CD4-positive, alpha-beta T cell (primary cell): Measurements from ENCODE around the gene EPB41L4B. TPM values are rescaled to one million over a fixed set of nuclear protein-coding genes. Genes with fewer than 3 reads are reported as not detected.
A peak's percentile ranks its signal among the peaks of the same experiment; 100 is the strongest.

Source experiments
- ATAC-seq: fragments of 200-7000 bp; cut with Tn5 transposase; one replicate; pipeline ENCODE4 v1.10.0; 2022; ENCODE audit warnings: mild to moderate bottlenecking; ENCODE audit not compliant: poor library complexity
- CTCF ChIA-PET: fragments of 350-600 bp; sonication (Branson Sonifier 250); formaldehyde crosslinking; loops from one replicate; lab custom pipeline; 2021; ENCODE audit warnings: antibody characterized with exemption, inconsistent platforms; lab: Charles Lee
- POLR2A ChIA-PET: fragments of 350-600 bp; sonication (Branson Sonifier 250); formaldehyde crosslinking; loops from one replicate; lab custom pipeline; 2021; ENCODE audit warnings: antibody characterized with exemption, inconsistent platforms; lab: Charles Lee
- DNase-seq, 14 experiments: peaks; one replicate each; pipeline ENCODE4 v3.0.0-alpha.2; 2013 to 2020; ENCODE audit warnings: mixed read lengths in 2 of 14
- H3K27ac ChIP-seq, 2 donors: one replicate each; pipeline versions ENCODE4 v1.5.1 to v1.7.0; 2013; ENCODE audit warnings: low read length in 2 of 2, low read depth in 1 of 2, mild to moderate bottlenecking in 1 of 2
- H3K27me3 ChIP-seq, 2 experiments: 1 replicate in 1 of 2; 2 replicates in 1 of 2; pipeline versions ENCODE4 v1.6.1 to v1.7.0; 2013; ENCODE audit warnings: low read length in 2 of 2, control low read depth in 1 of 2, mild to moderate bottlenecking in 1 of 2, moderate library complexity in 1 of 2; ENCODE audit not compliant: insufficient read depth in 2 of 2, control insufficient read depth in 1 of 2
- H3K36me3 ChIP-seq: one replicate; pipeline ENCODE4 v1.6.1; 2013; ENCODE audit warnings: low read length, control low read depth; ENCODE audit not compliant: insufficient read depth
- H3K4me1 ChIP-seq: one replicate; pipeline ENCODE4 v1.6.1; 2013; ENCODE audit warnings: low read length, control low read depth; ENCODE audit not compliant: insufficient read depth
- H3K4me3 ChIP-seq: one replicate; pipeline ENCODE4 v1.5.1; 2013; ENCODE audit warnings: mild to moderate bottlenecking, low read length, moderate library complexity
- H3K9me3 ChIP-seq, 2 experiments: 1 replicate in 1 of 2; 2 replicates in 1 of 2; pipeline versions ENCODE4 v1.6.1 to v1.7.0; 2013; ENCODE audit warnings: low read length in 2 of 2, mild to moderate bottlenecking in 2 of 2, control low read depth in 1 of 2, moderate library complexity in 1 of 2; ENCODE audit not compliant: control insufficient read depth in 1 of 2, insufficient read depth in 1 of 2
- H3K27ac Mint-ChIP-seq: one replicate; pipeline ENCODE4 v1.8.0; 2020; ENCODE audit warnings: mixed read lengths
- H3K27me3 Mint-ChIP-seq: one replicate; pipeline ENCODE4 v1.8.0; 2021; ENCODE audit warnings: mixed read lengths
- H3K36me3 Mint-ChIP-seq: one replicate; pipeline ENCODE4 v1.8.0; 2021; ENCODE audit warnings: low read depth, mixed read lengths
- H3K4me1 Mint-ChIP-seq: one replicate; pipeline ENCODE4 v1.8.0; 2021; ENCODE audit warnings: low read depth, mixed read lengths
- H3K4me3 Mint-ChIP-seq: one replicate; pipeline ENCODE4 v1.8.0; 2020; ENCODE audit warnings: mild to moderate bottlenecking, mixed read lengths
- H3K9me3 Mint-ChIP-seq: one replicate; pipeline ENCODE4 v1.8.0; 2020; ENCODE audit warnings: mixed read lengths
- CTCF ChIP-seq: fragments of 200-600 bp; IDR thresholded peaks from one replicate; pipeline ENCODE4 v1.8.0; 2022; ENCODE audit warnings: antibody characterized with exemption, mild to moderate bottlenecking
- intact Hi-C, 2 experiments: fragments of 100-400 bp; cut with DNase I in 1 of 2; cut with micrococcal nuclease in 1 of 2; formaldehyde crosslinking; loops; one replicate each; pipeline versions ENCODE4 v1.15.1 to v1.9.0; 2023 to 2025; cut with DNase I, micrococcal nuclease
- total RNA-seq, 174 experiments: library from RNA in 2 of 174; stranded (reverse) in 2 of 174; gene quantifications; one replicate each; pipeline ENCODE4 v1.2.3 and lab custom pipeline; 2021 to 2026

EPB41L4B gene
- total RNA-seq, 2 experiments from 2014 or later: not detected

DNA sequence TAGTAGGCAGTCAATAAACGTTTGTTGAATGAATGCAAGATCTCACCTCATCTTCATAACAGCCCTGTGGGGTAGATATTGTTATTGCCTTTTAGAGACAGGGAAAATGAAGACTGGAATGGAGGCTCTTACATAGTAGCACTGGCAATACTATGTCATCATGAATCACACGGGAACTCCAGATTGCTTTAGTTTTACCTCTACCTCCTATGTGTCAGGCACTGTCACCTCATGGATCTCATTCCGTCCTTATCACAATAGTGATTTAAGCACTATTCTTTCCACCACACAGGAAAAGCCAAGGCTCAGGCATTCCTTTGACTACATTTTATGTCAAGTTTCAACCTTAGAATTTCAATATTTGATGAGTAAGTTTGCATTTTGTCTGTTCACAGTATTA lies 2.9 kb upstream of the EPB41L4B start:
- Mint-ChIP-seq H3K4me3 (no peak overlapping the region), H3K36me3 (no peaks in the 10 kb centered on the region), H3K9me3 (no peaks in the 10 kb centered on the region), H3K27ac (no peak overlapping the region), H3K4me1 (peaks cover 8% of the 10 kb centered on the region), H3K27me3 (peaks cover 68% of the 10 kb centered on the region)
- H3K4me1 ChIP-seq: peaks cover 12% of the 10 kb centered on the region
- ChIA-PET CTCF (no interaction called here), POLR2A (no interaction called here)
- no peak overlapping the region for H3K27ac ChIP-seq
- TF ChIP-seq CTCF: no peak
- intact Hi-C loops: loop anchor here in 1 of 2 experiments (5.0 kb wide), 1 partner anchor 391 kb away; the partner anchor contains the start of genes ABITRAM and ELP1
- no peak for DNase-seq
- no peak for ATAC-seq
- H3K9me3 ChIP-seq: peaks cover 0 to 8% of the 10 kb centered on the region in 2 experiments
- H3K4me3 ChIP-seq: no peak overlapping the region
- no peaks in the 10 kb centered on the region for H3K36me3 ChIP-seq
- H3K27me3 ChIP-seq: peaks cover 16 to 31% of the 10 kb centered on the region in 2 experiments

- ChIA-PET POLR2A (no interaction called here), CTCF (no interaction called here)
- Histone ChIP-seq H3K36me3 (no peaks in the 10 kb centered on the region), H3K27me3 (peaks cover 34 to 44% of the 10 kb centered on the region in 2 experiments), H3K4me3 (no peak overlapping the region), H3K4me1 (peaks cover 12% of the 10 kb centered on the region), H3K9me3 (peaks cover 0 to 8% of the 10 kb centered on the region in 2 experiments), H3K27ac (no peak overlapping the region)
- Mint-ChIP-seq H3K27me3 (peaks cover 71% of the 10 kb centered on the region), H3K4me1 (peaks cover 15% of the 10 kb centered on the region), H3K4me3 (peak overlapping the region; percentile 86), H3K27ac (no peak overlapping the region), H3K36me3 (no peaks in the 10 kb centered on the region), H3K9me3 (no peaks in the 10 kb centered on the region)
- intact Hi-C loops: loop anchor here (1.0 to 5.0 kb wide), 4 partner anchors 77 to 431 kb away; partner anchors contain the start of genes ABITRAM (in 1 of the 2) and ELP1 (in 1 of the 2)
- ATAC-seq (no peak), DNase-seq (no peak)
- no peak for TF ChIP-seq CTCF
Measured at GRCh38 chr9:109321727-109322126, 868 bp upstream of the EPB41L4B start.

- ATAC-seq: no peak
Measured at GRCh38 chr9:109320331-109320741, 523 bp downstream of the EPB41L4B start.

More at GRCh38 chr9:109320331-109320741, 523 bp downstream of the EPB41L4B start:
- Mint-ChIP-seq H3K27ac (no peak overlapping the region), H3K27me3 (peaks cover 79% of the 10 kb centered on the region), H3K9me3 (no peaks in the 10 kb centered on the region), H3K4me3 (no peak overlapping the region), H3K4me1 (peaks cover 15% of the 10 kb centered on the region), H3K36me3 (no peaks in the 10 kb centered on the region)
- no peak overlapping the region for H3K27ac ChIP-seq
- H3K4me1 ChIP-seq: peaks cover 12% of the 10 kb centered on the region
- no peak for TF ChIP-seq CTCF
- ChIA-PET CTCF (no interaction called here), POLR2A (no interaction called here)
- no peaks in the 10 kb centered on the region for H3K36me3 ChIP-seq
- peaks cover 46 to 54% of the 10 kb centered on the region in 2 experiments for H3K27me3 ChIP-seq
- no peak overlapping the region for H3K4me3 ChIP-seq
- DNase-seq: peak in 2 of 14 experiments; percentile 14 to 23
- intact Hi-C loops: loop anchor here (2.0 to 5.0 kb wide), 3 partner anchors 80 to 430 kb away; partner anchors contain the start of genes ABITRAM (in 1 of the 2) and ELP1 (in 1 of the 2)
- H3K9me3 ChIP-seq: peaks cover 0 to 8% of the 10 kb centered on the region in 2 experiments
